Stomach (tissue), 9 donors: ENCODE results near the gene OAS1. TPM values are rescaled to one million over a fixed set of nuclear protein-coding genes. Genes with fewer than 3 reads are reported as not detected.
A peak's percentile ranks its signal among the peaks of the same experiment; 100 is the strongest.

Experiments
- DNase-seq, 2 donors: peaks; one replicate each; pipeline versions ENCODE4 v3.0.0 to v3.0.0-alpha.2; 2013 to 2019
- H3K27ac ChIP-seq, 5 donors: fragments of 200-600 bp in 4 of 5; sonication (generic) in 4 of 5; one replicate each; pipeline ENCODE4 v1.5.1; 2013 to 2019; ENCODE audit warnings: mild to moderate bottlenecking in 1 of 5, moderate library complexity in 1 of 5
- H3K27me3 ChIP-seq, 3 donors: fragments of 200-600 bp; sonication (generic); one replicate each; pipeline ENCODE4 v1.5.1; 2017 to 2019; ENCODE audit warnings: mixed run types in 1 of 3
- H3K36me3 ChIP-seq, 4 donors: fragments of 200-600 bp; sonication (generic); 1 replicate in 3 of 4; 2 replicates in 1 of 4; pipeline ENCODE4 v1.5.1; 2016 to 2019
- H3K4me1 ChIP-seq, 4 donors: fragments of 200-600 bp; sonication (generic); one replicate each; pipeline ENCODE4 v1.5.1; 2016 to 2019
- H3K4me3 ChIP-seq, 4 donors: fragments of 200-600 bp; sonication (generic) in 3 of 4; one replicate each; pipeline ENCODE4 v1.5.1; 2016 to 2019; ENCODE audit warnings: mild to moderate bottlenecking in 1 of 4
- H3K9me3 ChIP-seq, 4 donors: fragments of 200-600 bp; sonication (generic); one replicate each; pipeline ENCODE4 v1.5.1; 2016 to 2019
- CTCF ChIP-seq, 7 experiments: fragments of 450-650 bp in 4 of 7; fragments of 200-600 bp in 3 of 7; sonication (generic) in 3 of 7; IDR thresholded peaks; one replicate each; pipeline ENCODE4 v1.5.1; 2016 to 2019; ENCODE audit warnings: antibody characterized with exemption in 7 of 7, control low read depth in 2 of 7, mild to moderate bottlenecking in 1 of 7
- EP300 ChIP-seq: sonication (generic); formaldehyde crosslinking; IDR thresholded peaks from one replicate; pipeline ENCODE4 v1.6.1; 2017; ENCODE audit warnings: antibody characterized with exemption
- POLR2A ChIP-seq, 4 donors: fragments of 450-650 bp; IDR thresholded peaks; one replicate each; pipeline ENCODE4 v1.6.1; 2016; ENCODE audit warnings: antibody characterized with exemption in 4 of 4, control low read depth in 2 of 4, mild to moderate bottlenecking in 1 of 4, moderate library complexity in 1 of 4
- POLR2AphosphoS5 ChIP-seq, 3 donors: sonication (generic); formaldehyde crosslinking; IDR thresholded peaks; one replicate each; pipeline ENCODE4 v1.6.1; 2016; ENCODE audit warnings: antibody characterized with exemption in 3 of 3
- WGBS, 5 donors: extraction: QIAGEN DNeasy Blood & Tissue Kit in 3 of 5; methylation state at CpG; one replicate each; pipeline versions ENCODE4 v1.1.5 to v1.1.7; 2013 to 2018; 5-methylcytosine and 5-hydroxymethylcytosine counted together
- intact Hi-C: fragments of 100-400 bp; cut with DNase I; formaldehyde crosslinking; loops from one replicate; pipeline ENCODE4 v1.15.1; 2023; ENCODE audit warnings: low total_unique reads
- polyA plus RNA-seq, 3 donors: library from polyadenylated mRNA; stranded (reverse); fragments of 200-250 nt; gene quantifications; one replicate each; pipeline ENCODE4 v1.2.3, GENCODE V29; 2013
- total RNA-seq, 5 donors: library from RNA; depleted of rRNA; stranded (reverse); fragments of >200 nt; gene quantifications; one replicate each; pipeline versions ENCODE4 v1.1.0 to v1.2.3, GENCODE V29; 2014 to 2016
- donor health status: healthy with polysubstance abuse.
- donor health status: Bipolar disorder and iron deficiency.
- donor health status: healthy.

The OAS1 gene
- total and polyA plus RNA-seq, 8 donors, result 11.6 to 114 (median 22.8) TPM

GRCh38 chr12:112900298-112901145, 6.2 kb upstream of the OAS1 start:
- H3K27ac ChIP-seq, result no peak overlapping the region
- TF ChIP-seq CTCF (IDR thresholded peaks at IDR 0.05) (peak in 5 of 7 experiments; percentile 52 to 80 (median 63)), EP300 (no peak), POLR2AphosphoS5 (IDR thresholded peaks at IDR 0.05) (peak in 1 of 3 donors; percentile 46), POLR2A (IDR thresholded peaks at IDR 0.05) (no peak)
- H3K36me3 ChIP-seq, result no peaks in the 10 kb centered on the region
- no peaks in the 10 kb centered on the region for H3K9me3 ChIP-seq
- peak; percentile 53 to 70 for DNase-seq
- intact Hi-C loops, result no loop called here
- H3K27me3 ChIP-seq, result peaks cover 0 to 21% (median 0%) of the 10 kb centered on the region in 3 donors
- peaks cover 0 to 10% (median 2%) of the 10 kb centered on the region in 4 donors for H3K4me1 ChIP-seq
- WGBS, 5 donors, result 72 to 81% (median 79%) methylated on average over 11 of the region's 11 CpGs
- no peak overlapping the region for H3K4me3 ChIP-seq

- no peaks in the 10 kb centered on the region for H3K9me3 ChIP-seq
- intact Hi-C loops, result no loop called here
- peaks cover 0 to 18% (median 9%) of the 10 kb centered on the region in 4 donors for H3K4me1 ChIP-seq
- peak; percentile 23 to 49 for DNase-seq
- TF ChIP-seq CTCF (IDR thresholded peaks at IDR 0.05) (no peak), EP300 (no peak), POLR2A (IDR thresholded peaks at IDR 0.05) (no peak), POLR2AphosphoS5 (IDR thresholded peaks at IDR 0.05) (no peak)
- H3K36me3 ChIP-seq, result no peaks in the 10 kb centered on the region
- H3K27me3 ChIP-seq, result peaks cover 0 to 21% (median 0%) of the 10 kb centered on the region in 3 donors
- no peak overlapping the region for H3K4me3 ChIP-seq
- 63 to 85% (median 70%) methylated on average over 2 of the region's 2 CpGs for WGBS, 5 donors
- H3K27ac ChIP-seq, result no peak overlapping the region
These were observed 5.5 kb upstream of the OAS1 start for GRCh38 chr12:112901271-112901670.

DNA sequence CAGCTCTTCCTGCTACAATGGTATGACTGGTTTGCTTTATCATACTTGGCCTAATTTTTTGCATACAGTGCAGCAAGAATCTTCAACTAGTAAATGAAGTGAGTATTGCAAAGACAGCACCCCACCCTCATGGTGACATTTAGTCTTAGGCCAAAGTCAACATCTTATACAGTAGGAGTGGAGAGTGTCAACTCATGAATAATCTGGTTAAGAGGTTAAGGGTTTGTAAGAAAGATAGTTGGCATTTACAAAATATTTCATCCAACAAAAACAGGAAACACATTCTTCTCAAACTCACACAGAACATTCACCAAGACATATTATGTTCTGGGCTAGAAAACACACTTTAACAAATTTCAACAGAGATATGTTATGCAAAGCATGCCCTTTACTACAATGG, 2.2 kb upstream of the OAS1 start:
- H3K4me3 ChIP-seq, result no peak overlapping the region
- intact Hi-C loops, result no loop called here
- TF ChIP-seq EP300 (no peak), POLR2A (IDR thresholded peaks at IDR 0.05) (no peak), CTCF (IDR thresholded peaks at IDR 0.05) (no peak), POLR2AphosphoS5 (IDR thresholded peaks at IDR 0.05) (peak in 2 of 3 donors; percentile 17 to 42)
- H3K36me3 ChIP-seq, result no peaks in the 10 kb centered on the region
- H3K27me3 ChIP-seq, result no peaks in the 10 kb centered on the region
- no peaks in the 10 kb centered on the region for H3K9me3 ChIP-seq
- peaks cover 0 to 42% (median 31%) of the 10 kb centered on the region in 4 donors for H3K4me1 ChIP-seq
- H3K27ac ChIP-seq, result peak overlapping the region in 3 of 5 donors; percentile 51 to 84 (median 63)
- no peak for DNase-seq

- WGBS, 5 donors, result 76 to 88% (median 84%) methylated on average over 4 of the region's 4 CpGs
- intact Hi-C loops, result no loop called here
- Histone ChIP-seq H3K4me1 (peaks cover 0 to 51% (median 31%) of the 10 kb centered on the region in 4 donors), H3K9me3 (no peaks in the 10 kb centered on the region), H3K4me3 (no peak overlapping the region), H3K27ac (peak overlapping the region in 4 of 5 donors; percentile 40 to 84 (median 82)), H3K36me3 (peaks cover 0 to 6% (median 1%) of the 10 kb centered on the region in 4 donors), H3K27me3 (no peaks in the 10 kb centered on the region)
- no peak for TF ChIP-seq POLR2AphosphoS5 (IDR thresholded peaks at IDR 0.05)
- TF ChIP-seq EP300, result no peak
- TF ChIP-seq POLR2A (IDR thresholded peaks at IDR 0.05), result no peak
- no peak for TF ChIP-seq CTCF (IDR thresholded peaks at IDR 0.05)
- DNase-seq, result no peak
These were observed 1.2 kb upstream of the OAS1 start for GRCh38 chr12:112905451-112906089.
